DMS 273 (cell line): ENCODE measurements around the gene ANLN.
A peak's percentile ranks its signal among the peaks of the same experiment; 100 is the strongest.

Experiments
- DNase-seq: peaks from one replicate; lab custom pipeline; 2025; ENCODE audit not compliant: unreplicated experiment; lab: John Stamatoyannopoulos, UW

Gene ANLN

DNA sequence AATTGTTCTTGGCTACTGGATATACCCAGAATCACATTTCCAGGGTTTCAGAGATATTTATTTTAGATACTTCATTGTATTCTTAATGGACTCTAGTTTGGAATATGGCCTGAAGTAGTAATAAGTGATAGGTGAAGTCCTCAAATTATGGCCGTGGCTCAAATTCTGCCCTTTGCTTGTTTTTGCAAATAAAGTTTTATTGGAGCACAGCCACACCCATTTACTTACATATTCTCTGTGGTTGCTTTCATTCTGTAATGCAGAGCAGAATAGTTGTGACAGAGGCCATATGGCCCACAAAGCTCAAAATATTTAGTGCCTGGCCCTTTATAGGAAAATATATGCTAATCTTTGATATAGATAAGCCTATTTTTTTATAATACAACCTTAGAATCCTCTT lies 19.5 kb downstream of the ANLN start:
- no peak for DNase-seq

GRCh38 chr7:36415144-36415543 lies 25.5 kb downstream of the ANLN start:
- no peak for DNase-seq

DNA sequence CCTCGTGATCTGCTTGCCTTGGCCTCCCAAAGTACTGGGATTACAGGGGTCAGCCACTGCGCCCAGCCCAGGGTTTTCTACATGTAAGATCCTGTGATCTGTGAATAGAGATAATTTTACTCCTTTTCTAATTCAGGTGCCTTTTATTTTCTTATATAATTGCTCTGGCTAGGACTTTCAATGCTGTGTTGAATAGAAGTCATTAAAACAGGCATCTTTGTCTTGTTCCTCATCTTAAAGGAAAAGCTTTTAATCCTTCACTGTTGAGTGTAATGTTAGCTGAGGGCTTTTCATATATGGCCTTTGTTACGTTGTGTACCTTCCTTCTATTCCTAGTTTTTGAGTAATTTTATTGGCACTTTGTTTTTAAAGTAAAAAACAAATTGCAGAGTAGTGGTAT lies 26.6 kb downstream of the ANLN start:
- no peak for DNase-seq

DNA sequence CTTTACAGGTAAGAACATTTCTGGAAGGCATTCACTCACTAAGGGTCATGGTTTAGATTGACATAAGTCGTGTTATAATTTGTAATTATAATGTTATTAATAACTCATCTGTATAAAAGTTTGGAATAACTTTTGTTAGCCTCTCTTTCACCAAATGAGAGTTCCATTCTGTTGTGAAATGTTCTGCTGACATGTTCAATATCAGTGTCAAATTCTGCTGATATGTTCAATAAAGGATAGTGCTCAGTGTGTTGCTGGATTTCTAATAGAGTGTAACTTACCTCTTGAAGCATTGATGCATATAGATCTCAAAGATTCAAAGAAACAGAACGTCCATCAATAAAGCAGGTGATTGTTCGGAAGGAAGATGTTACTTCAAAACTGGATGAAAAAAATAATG lies 30.6 kb downstream of the ANLN start:
- DNase-seq: no peak

GRCh38 chr7:36422072-36422471 lies 32.4 kb downstream of the ANLN start:
- DNase-seq: no peak

DNA sequence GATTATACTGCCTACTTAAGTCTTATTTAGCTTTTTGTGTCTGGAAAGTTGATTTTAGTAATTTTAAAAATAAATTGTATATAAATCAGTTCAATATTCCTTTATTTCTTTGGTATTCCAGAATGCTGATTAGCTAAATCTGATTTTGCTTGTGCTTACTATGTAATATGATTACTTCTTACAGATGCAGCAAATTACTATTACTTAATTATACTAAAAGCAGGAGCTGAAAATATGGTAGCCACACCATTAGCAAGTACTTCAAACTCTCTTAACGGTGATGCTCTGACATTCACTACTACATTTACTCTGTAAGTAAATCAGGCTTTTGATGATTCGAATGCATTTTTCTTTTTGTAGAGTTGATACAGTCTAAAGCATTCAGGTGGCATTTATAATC lies 34.0 kb downstream of the ANLN start:
- no peak for DNase-seq

DNA sequence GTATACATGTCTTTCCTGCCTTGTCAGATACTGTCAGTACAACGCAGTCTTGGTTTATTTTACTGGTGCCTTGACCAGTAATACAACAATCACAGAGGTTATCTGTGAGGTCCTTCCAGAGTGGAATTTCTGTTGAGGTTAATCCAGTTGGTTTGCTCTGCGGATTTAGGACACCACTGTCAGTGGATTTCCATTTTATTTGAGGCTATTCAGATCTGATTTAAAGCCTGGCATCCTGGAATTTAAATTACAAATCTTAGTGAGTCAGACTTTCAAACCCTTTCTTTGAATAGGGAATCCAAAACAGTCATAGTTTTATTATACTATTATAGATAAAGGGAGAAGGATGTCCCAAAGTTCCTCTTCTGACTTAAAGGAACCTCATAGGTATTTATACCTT lies 40.5 kb downstream of the ANLN start:
- no peak for DNase-seq

DNA sequence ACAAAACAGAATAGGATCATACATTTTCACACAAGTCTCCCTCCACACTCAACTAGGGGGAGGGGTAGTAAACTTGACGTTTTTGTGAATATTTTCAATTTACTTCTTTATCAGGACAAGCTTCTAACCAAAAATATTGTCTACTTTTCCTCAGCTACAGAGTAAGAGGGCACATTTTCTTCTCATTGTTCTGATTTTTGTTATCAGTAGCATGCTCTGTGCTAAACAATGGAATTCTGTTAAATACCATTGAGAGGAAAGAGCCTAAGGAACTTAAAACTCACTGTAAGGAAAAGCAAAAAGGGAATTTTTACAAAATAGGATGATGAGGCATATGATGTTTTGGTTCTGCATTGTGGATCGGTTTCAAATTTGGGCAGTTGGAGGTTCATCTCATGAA lies 41.2 kb downstream of the ANLN start:
- DNase-seq: no peak

- no peak for DNase-seq
Measured at GRCh38 chr7:36438211-36438610, 48.5 kb downstream of the ANLN start.

DNA sequence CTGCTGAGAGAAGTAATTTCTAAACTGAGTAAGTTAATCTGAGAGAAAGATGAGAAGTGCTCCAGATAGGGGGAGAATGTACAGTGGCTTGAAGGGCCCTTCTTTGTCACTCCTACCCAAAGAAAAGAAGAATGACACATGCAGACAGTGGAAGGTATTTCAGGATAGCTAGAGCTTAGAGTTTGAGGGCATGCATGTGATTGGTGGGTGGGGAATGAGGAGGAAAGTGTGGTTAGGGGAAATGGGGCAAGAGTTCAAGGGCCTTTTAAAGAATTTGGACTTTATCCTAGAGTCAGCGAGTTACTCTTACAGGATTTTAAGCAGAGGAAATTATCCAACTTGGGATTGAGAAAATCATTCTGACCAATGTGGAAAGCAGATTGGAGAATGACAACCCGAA lies 50.0 kb downstream of the ANLN start:
- DNase-seq: no peak

GRCh38 chr7:36440880-36441279 lies 51.2 kb downstream of the ANLN start:
- DNase-seq: peak; percentile 71

DNA sequence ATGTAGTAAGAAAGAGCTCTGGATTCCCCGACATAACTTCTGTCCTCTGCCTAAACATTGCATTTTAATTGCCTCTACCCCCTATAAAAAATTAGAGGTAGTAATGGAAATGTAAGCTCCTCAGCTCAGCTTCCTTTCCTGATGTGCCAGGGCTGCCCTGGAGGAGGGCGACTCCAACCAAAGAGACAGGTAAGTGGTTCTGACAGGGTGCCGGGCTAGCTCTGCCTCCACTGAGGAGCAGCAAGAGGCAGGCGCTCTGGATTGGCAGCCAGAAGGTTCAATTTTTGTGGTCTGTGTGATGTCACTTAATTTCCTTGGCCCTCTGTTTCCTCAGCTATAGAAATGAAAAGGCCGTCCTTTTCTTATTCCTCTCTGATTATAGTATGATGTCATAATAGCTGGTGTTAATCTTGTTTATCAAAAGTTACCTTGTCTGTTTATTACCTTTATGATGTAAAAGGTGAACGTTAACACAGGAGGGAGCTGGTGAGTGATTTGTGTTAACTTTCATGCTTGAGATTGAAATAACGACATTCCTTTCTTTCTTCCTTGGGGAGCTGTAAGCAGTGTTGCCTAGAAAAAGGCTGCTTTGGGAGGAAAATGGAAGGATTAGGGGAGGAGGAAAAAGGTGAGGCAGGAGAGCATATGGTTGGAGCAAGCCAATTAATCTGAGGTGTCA lies 51.8 kb downstream of the ANLN start:
- no peak for DNase-seq

GRCh38 chr7:36448781-36449379 lies 59.2 kb downstream of the ANLN start:
- no peak for DNase-seq

GRCh38 chr7:36449685-36450084 lies 60.0 kb downstream of the ANLN start:
- DNase-seq: no peak

- no peak for DNase-seq
Measured at GRCh38 chr7:36453769-36454168, 64.1 kb downstream of the ANLN start.

DNA sequence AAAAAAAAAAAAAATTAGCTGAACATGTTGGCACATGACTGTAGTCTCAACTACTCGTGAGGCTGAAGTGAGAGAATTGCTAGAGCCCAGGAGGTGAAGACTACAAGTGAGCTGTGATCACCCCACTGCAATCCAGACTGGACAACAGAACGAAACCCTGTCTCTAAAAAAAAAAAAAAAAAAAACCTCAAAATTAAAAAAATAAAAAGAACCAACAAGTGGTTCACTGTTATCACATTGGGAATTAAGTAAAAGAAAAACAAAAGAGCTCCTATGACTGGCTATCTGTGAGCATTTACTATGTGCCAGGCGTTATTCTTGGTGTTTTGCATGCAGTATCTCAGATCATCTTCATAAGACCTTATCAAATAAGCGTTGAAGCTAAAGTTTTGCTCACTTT lies 66.0 kb downstream of the ANLN start:
- no peak for DNase-seq

- no peak for DNase-seq
Measured at GRCh38 chr7:36456138-36456537, 66.5 kb downstream of the ANLN start.

GRCh38 chr7:36456548-36456947 lies 66.9 kb downstream of the ANLN start:
- no peak for DNase-seq

- DNase-seq: no peak
Measured at GRCh38 chr7:36459236-36459960, 69.7 kb downstream of the ANLN start.

- DNase-seq: no peak
Measured at GRCh38 chr7:36460811-36461429, 71.3 kb downstream of the ANLN start.

DNA sequence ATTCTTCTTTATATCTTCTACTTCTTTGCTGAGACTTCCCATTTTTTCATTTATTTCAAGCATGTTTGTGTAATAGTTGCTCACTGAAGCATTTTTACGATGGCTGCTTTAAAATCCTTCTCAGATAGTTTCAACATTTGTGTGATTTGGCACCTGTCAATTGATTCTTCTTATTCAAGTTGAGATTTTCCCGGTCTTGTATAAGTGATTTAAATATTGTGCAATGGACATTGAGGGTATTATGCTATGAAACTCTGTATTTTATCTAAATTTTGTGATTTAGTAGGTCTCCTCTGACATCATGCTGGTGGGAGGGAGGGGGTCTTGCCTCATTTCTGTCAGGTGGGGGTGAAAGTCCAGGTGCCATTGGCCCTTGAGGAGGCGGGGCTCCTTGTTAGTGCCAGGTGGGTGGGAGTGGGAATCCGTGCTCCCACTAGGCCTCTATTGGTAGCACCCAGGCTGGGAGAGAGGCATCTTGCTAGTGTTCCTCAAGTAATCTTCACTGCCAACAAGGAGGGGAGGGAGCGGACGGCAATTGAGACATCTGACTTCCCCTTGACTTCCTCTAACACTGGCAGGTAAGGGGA lies 73.0 kb downstream of the ANLN start:
- DNase-seq: no peak

DNA sequence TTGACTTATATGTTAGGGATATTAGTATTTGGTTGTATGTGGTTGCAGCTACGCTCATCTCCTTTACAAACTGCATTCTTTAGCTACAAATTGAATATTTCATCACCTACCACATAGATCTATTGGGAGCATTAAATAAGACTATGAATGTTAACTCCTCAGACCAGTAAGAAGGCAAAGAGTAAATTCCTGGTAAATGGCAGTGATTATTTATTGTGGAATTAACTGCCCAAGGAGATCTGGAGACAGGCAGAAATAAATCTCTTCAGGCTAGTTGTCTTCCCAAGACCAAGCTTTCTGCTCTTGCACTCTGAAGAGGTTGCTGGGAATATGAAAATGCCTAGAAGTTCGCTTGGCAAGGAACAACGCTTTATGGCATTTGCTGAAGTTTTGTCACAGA lies 74.6 kb downstream of the ANLN start:
- no peak for DNase-seq
